IMR-90 (cell line): Measurements from ENCODE around the gene LEF1. TPM values are rescaled to one million over a fixed set of nuclear protein-coding genes. Genes with fewer than 3 reads are reported as not detected.

ENCODE experiments used
- ATAC-seq: fragments of 200-7000 bp; cut with Tn5 transposase; 2 replicates; pipeline ENCODE4 v1.9.1; 2020; ENCODE audit warnings: low read depth, mild to moderate bottlenecking, moderate library complexity
- BruUV-seq: library from RNA; stranded (reverse); fragments of 400-500 nt; replicated peaks from 2 replicates; lab custom pipeline; 2021; lab: Mats Ljungman, UMichigan
- CTCF ChIA-PET: fragments of 300-600 bp; formaldehyde crosslinking; extraction: SDS; loops from one replicate; lab custom pipeline; 2021; ENCODE audit warnings: antibody characterized with exemption; lab: Yijun Ruan, JAX
- POLR2A ChIA-PET: fragments of 300-600 bp; sonication (Branson Sonifier 250); formaldehyde crosslinking; loops from one replicate; lab custom pipeline; 2022; ENCODE audit warnings: antibody characterized with exemption; ENCODE audit not compliant: unreplicated experiment; lab: Charles Lee
- DNase-seq: peaks from one replicate; pipeline ENCODE4 v3.0.0; 2013
- H2AFZ ChIP-seq: replicated peaks from 2 replicates; pipeline ENCODE3; 2013; ENCODE audit warnings: low read length, mild to moderate bottlenecking; ENCODE audit not compliant: poor library complexity
- H2AK5ac ChIP-seq: 2 replicates; pipeline ENCODE4 v1.6.1; 2013; ENCODE audit warnings: low read depth, low read length, inconsistent platforms
- H2AK9ac ChIP-seq: replicated peaks from 2 replicates; pipeline ENCODE3; 2013; ENCODE audit warnings: mild to moderate bottlenecking, low read depth, low read length, moderate library complexity; ENCODE audit not compliant: poor library complexity
- H2BK120ac ChIP-seq: 2 replicates; pipeline ENCODE4 v1.6.1; 2013; ENCODE audit warnings: low read depth, low read length, inconsistent platforms
- H2BK15ac ChIP-seq: 3 replicates; pipeline ENCODE4 v1.6.1; 2013; ENCODE audit warnings: low read depth, low read length, inconsistent platforms
- H2BK20ac ChIP-seq: 2 replicates; pipeline ENCODE4 v1.6.1; 2013; ENCODE audit warnings: low read depth, mild to moderate bottlenecking, inconsistent platforms, low read length, moderate library complexity
- H2BK5ac ChIP-seq: 2 replicates; pipeline ENCODE4 v1.6.1; 2013; ENCODE audit warnings: mild to moderate bottlenecking, low read depth, low read length, inconsistent platforms; ENCODE audit not compliant: poor library complexity, severe bottlenecking
- H3K14ac ChIP-seq: replicated peaks from 2 replicates; pipeline ENCODE4 v1.6.1; 2013; ENCODE audit warnings: low read depth, low read length, inconsistent platforms
- H3K18ac ChIP-seq: 2 replicates; pipeline ENCODE4 v1.6.1; 2013; ENCODE audit warnings: low read depth, low read length, control low read depth
- H3K23ac ChIP-seq: 2 replicates; pipeline ENCODE4 v1.6.1; 2013; ENCODE audit warnings: low read depth, low read length, inconsistent platforms
- H3K27ac ChIP-seq: 2 replicates; pipeline ENCODE4 v1.5.1; 2013; ENCODE audit warnings: mild to moderate bottlenecking, control low read depth, low read length; ENCODE audit not compliant: insufficient read depth
- H3K27me3 ChIP-seq: 2 replicates; pipeline ENCODE4 v1.6.1; 2013; ENCODE audit warnings: low read length; ENCODE audit not compliant: control insufficient read depth, insufficient read depth
- H3K36me3 ChIP-seq: 2 replicates; pipeline ENCODE4 v1.6.1; 2013; ENCODE audit warnings: low read length, mixed read lengths; ENCODE audit not compliant: control insufficient read depth, insufficient read depth
- H3K4ac ChIP-seq: 2 replicates; pipeline ENCODE4 v1.6.1; 2013; ENCODE audit warnings: low read depth, low read length, inconsistent platforms
- H3K4me1 ChIP-seq: 2 replicates; pipeline ENCODE4 v1.6.1; 2013; ENCODE audit warnings: low read length, mixed read lengths; ENCODE audit not compliant: control insufficient read depth, insufficient read depth
- H3K4me2 ChIP-seq: 2 replicates; pipeline ENCODE4 v1.6.1; 2013; ENCODE audit warnings: low read depth, mild to moderate bottlenecking, control low read depth, low read length, moderate library complexity
- H3K4me3 ChIP-seq: 2 replicates; pipeline ENCODE4 v1.5.1; 2013; ENCODE audit warnings: low read depth, mild to moderate bottlenecking, control low read depth, low read length, moderate library complexity; ENCODE audit not compliant: insufficient read depth
- H3K56ac ChIP-seq: 2 replicates; pipeline ENCODE4 v1.6.1; 2013; ENCODE audit warnings: low read length, inconsistent platforms; ENCODE audit not compliant: insufficient read depth; ENCODE audit errors: extremely low read depth
- H3K79me1 ChIP-seq, 2 experiments: 2 replicates each; pipeline ENCODE4 v1.6.1; 2013; ENCODE audit warnings: low read length in 2 of 2, inconsistent platforms in 1 of 2, low read depth in 1 of 2
- H3K9ac ChIP-seq: 2 replicates; pipeline ENCODE4 v1.6.1; 2013; ENCODE audit warnings: low read depth, low read length, control low read depth
- H3K9me1 ChIP-seq: 2 replicates; pipeline ENCODE4 v1.6.1; 2013; ENCODE audit warnings: low read length, inconsistent platforms; ENCODE audit not compliant: insufficient read depth
- H3K9me3 ChIP-seq: 2 replicates; pipeline ENCODE4 v1.6.1; 2013; ENCODE audit warnings: low read length; ENCODE audit not compliant: control insufficient read depth, insufficient read depth
- H4K20me1 ChIP-seq: 2 replicates; pipeline ENCODE4 v1.6.1; 2013; ENCODE audit warnings: low read length, inconsistent platforms; ENCODE audit not compliant: insufficient read depth
- H4K5ac ChIP-seq: 2 replicates; pipeline ENCODE4 v1.6.1; 2013; ENCODE audit warnings: mild to moderate bottlenecking, low read depth, low read length, control low read depth
- H4K8ac ChIP-seq, 2 experiments: 2 replicates each; pipeline ENCODE4 v1.6.1; 2013; ENCODE audit warnings: low read depth in 2 of 2, low read length in 2 of 2, control low read depth in 1 of 2, inconsistent platforms in 1 of 2
- H4K91ac ChIP-seq: 2 replicates; pipeline ENCODE4 v1.6.1; 2013; ENCODE audit warnings: low read depth, low read length, inconsistent platforms; ENCODE audit not compliant: insufficient read depth
- POLR2A ChIP-seq: IDR thresholded peaks from 2 replicates; pipeline ENCODE4 v1.6.1; 2012; ENCODE audit warnings: mild to moderate bottlenecking, low read depth, low read length
- RCOR1 ChIP-seq: IDR thresholded peaks from 2 replicates; pipeline ENCODE4 v1.6.1; 2012; ENCODE audit warnings: mild to moderate bottlenecking, low read length, improper control_type of control experiment; ENCODE audit not compliant: insufficient replicate concordance
- WGBS, 2 experiments: methylation state at CpG; one replicate each; pipeline versions ENCODE4 v1.1.5 to v1.1.7; 2013; ENCODE audit warnings: missing lambda C conversion rate in 2 of 2; ENCODE audit not compliant: insufficient read length in 1 of 2; ENCODE audit errors: extremely low coverage in 2 of 2; 5-methylcytosine and 5-hydroxymethylcytosine counted together
- dilution Hi-C: fragments of 300-500 bp; cut with HindIII; formaldehyde crosslinking; loops from one replicate; pipeline ENCODE4 v1.14.3; 2018; ENCODE audit warnings: low sequenced_read_pairs; ENCODE audit not compliant: unreplicated experiment
- in situ Hi-C: fragments of 300-500 bp; cut with MboI; formaldehyde crosslinking; loops from 3 replicates; pipeline ENCODE4 v1.14.3; 2019; ENCODE audit warnings: low sequenced_read_pairs, inconsistent platforms, mixed read lengths
- intact Hi-C: fragments of 100-400 bp; cut with micrococcal nuclease; formaldehyde crosslinking; loops from 2 replicates; pipeline ENCODE4 v1.10.0; 2022
- polyA plus RNA-seq, 3 experiments: library from polyadenylated mRNA; depleted of rRNA; stranded (reverse); fragments of >200 nt; gene quantifications; 2 replicates each; pipeline ENCODE4 v1.2.3, GENCODE V29; 2012; ENCODE audit warnings: low replicate concordance in 1 of 3
- total RNA-seq: library from RNA; depleted of rRNA; stranded (reverse); fragments of >200 nt; gene quantifications from 2 replicates; pipeline ENCODE4 v1.2.3, GENCODE V29; 2012
- TF ChIP-seq, protein P1 (sequence below): fragments of 150-350 bp; IDR thresholded peaks from 2 replicates; pipeline ENCODE4 v1.6.1; 2017; ENCODE audit warnings: mild to moderate bottlenecking, antibody characterized with exemption, low read length, low read depth

LEF1 gene
- total and polyA plus RNA-seq, 2 of the 4 experiments (the other 2 are of a cell fraction) = 1.7 to 1.8 TPM

DNA sequence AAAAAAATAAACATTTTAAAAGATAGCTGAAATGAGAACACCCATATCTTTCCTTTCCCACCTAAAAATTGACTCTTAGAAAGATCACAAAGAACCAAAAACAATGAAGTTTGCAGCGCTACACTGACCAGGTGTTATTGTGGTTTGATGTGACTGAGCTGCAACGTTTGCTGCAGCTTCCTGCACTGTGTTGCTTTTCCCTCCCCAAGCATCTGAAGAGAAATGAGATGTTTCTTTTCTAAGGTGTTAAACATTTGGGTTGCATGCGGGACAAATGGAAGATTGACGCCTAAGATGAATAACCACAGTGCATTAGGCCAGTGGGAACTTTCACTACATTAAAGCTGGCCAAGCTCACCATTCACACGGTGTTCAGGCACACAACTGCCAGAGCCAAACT lies 8.9 kb downstream of the LEF1 start:
- Histone ChIP-seq H2BK120ac (no peak overlapping the region), H3K36me3 (no peaks in the 10 kb centered on the region), H2AFZ (no peak overlapping the region), H3K9ac (no peak overlapping the region), H4K5ac (no peak overlapping the region), H2BK5ac (no peak overlapping the region), H2AK9ac (no peak overlapping the region), H3K27ac (no peak overlapping the region), H2AK5ac (no peak overlapping the region), H3K23ac (no peak overlapping the region), H3K4me2 (no peak overlapping the region), H3K18ac (no peak overlapping the region), H3K4ac (no peak overlapping the region), H3K14ac (no peak overlapping the region), H3K9me1 (no peaks in the 10 kb centered on the region), H3K79me1 (no peaks in the 10 kb centered on the region), H3K56ac (no peak overlapping the region), H3K4me3 (no peak overlapping the region), H3K9me3 (no peaks in the 10 kb centered on the region), H3K27me3 (peaks cover 7% of the 10 kb centered on the region; the same call in 1 of the 2 replicates), H3K4me1 (no peaks in the 10 kb centered on the region), H2BK15ac (no peak overlapping the region), H2BK20ac (no peak overlapping the region), H4K20me1 (no peaks in the 10 kb centered on the region), H4K8ac (no peak overlapping the region), H4K91ac (no peak overlapping the region)
- TF ChIP-seq, protein P1, sequence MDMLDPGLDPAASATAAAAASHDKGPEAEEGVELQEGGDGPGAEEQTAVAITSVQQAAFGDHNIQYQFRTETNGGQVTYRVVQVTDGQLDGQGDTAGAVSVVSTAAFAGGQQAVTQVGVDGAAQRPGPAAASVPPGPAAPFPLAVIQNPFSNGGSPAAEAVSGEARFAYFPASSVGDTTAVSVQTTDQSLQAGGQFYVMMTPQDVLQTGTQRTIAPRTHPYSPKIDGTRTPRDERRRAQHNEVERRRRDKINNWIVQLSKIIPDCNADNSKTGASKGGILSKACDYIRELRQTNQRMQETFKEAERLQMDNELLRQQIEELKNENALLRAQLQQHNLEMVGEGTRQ = no peak
- TF ChIP-seq RCOR1 = no peak
- TF ChIP-seq POLR2A = no peak
- dilution Hi-C loops (no loop called here), intact Hi-C loops (loop anchor here (10.0 kb wide), 1 partner anchor 335 kb away; no protein-coding TSS in a partner anchor), in situ Hi-C loops (no loop called here)
- ATAC-seq (no peak), DNase-seq (no peak)
- no CpG with 5 or more reads among the region's 5 CpGs for WGBS, 2 experiments
- POLR2A ChIA-PET = no interaction called here
- no TSS peak for BruUV-seq
- CTCF ChIA-PET = no interaction called here
